Activated naive CD8-positive, alpha-beta T cell treated with anti-CD3 and anti-CD28 coated beads, Interleukin-2, amount 50 U/mL, for 24 hours (primary cell): ENCODE measurements around the gene C11orf97.
"Not testable (repeated sequence)": the region's sequence is repeated elsewhere in the genome, so short reads cannot be mapped to it uniquely, and the experiment has no call there.

Experiments
- ATAC-seq: fragments of 150-1000 bp; cut with Tn5 transposase; one replicate; pipeline ENCODE4 v1.10.0; 2021
- DNase-seq: peaks from one replicate; pipeline ENCODE4 v3.0.0; 2021
- H3K27ac Mint-ChIP-seq: one replicate; pipeline ENCODE4 v1.8.0; 2021; ENCODE audit warnings: mild to moderate bottlenecking, mixed read lengths
- H3K27me3 Mint-ChIP-seq: one replicate; pipeline ENCODE4 v1.8.0; 2021; ENCODE audit warnings: mixed read lengths
- H3K36me3 Mint-ChIP-seq: one replicate; pipeline ENCODE4 v1.8.0; 2021; ENCODE audit warnings: low read depth, mixed read lengths
- H3K4me1 Mint-ChIP-seq: one replicate; pipeline ENCODE4 v1.8.0; 2021; ENCODE audit warnings: mixed read lengths
- H3K4me3 Mint-ChIP-seq: one replicate; pipeline ENCODE4 v1.8.0; 2021; ENCODE audit warnings: mild to moderate bottlenecking, moderate library complexity, mixed read lengths
- H3K9me3 Mint-ChIP-seq: one replicate; pipeline ENCODE4 v1.8.0; 2021; ENCODE audit warnings: mixed read lengths

C11orf97 gene

DNA sequence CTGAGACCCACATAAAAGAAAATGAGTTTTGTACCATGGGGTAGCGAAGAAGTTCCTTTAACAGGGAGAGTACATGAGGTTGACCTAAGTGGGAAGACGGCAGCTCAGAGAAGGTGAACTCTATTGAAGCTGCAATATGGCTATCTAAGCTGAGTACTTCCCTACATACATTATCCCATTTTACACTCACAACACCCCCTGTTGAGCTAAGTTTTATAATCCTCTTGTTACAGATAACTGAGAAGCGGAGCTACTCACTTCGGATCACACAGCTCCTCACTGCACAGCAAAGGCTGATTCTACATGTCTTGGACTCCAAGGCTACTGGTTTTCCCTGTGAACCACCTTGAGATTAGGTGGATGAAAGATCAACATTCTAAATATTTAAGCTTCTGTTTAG lies 46.7 kb downstream of the C11orf97 start:
- DNase-seq = no peak
- Mint-ChIP-seq H3K27me3 (no peaks in the 10 kb centered on the region), H3K9me3 (no peaks in the 10 kb centered on the region), H3K4me1 (no peaks in the 10 kb centered on the region), H3K36me3 (no peaks in the 10 kb centered on the region), H3K4me3 (no peak overlapping the region), H3K27ac (no peak overlapping the region)
- no peak for ATAC-seq

DNA sequence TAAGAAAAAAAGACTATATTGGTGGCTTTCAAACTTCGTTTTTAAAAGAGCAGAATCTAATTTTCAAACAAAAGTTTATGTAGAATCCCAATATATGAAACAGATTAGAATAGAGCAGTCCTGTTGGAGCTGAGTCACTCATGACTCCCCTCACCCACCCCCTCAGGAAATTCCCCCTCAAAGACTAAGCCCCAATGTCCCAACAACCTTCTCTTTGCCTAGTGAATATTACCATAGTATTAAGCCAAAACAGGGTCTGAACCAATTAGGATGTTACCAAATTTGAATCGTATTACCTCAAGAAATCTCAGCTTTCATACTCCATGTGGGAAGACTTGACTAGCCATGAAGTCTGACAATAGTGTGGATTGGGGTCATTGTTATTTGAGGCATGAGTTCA lies 47.1 kb downstream of the C11orf97 start:
- Mint-ChIP-seq H3K4me1 (no peaks in the 10 kb centered on the region), H3K36me3 (no peaks in the 10 kb centered on the region), H3K4me3 (no peak overlapping the region), H3K9me3 (no peaks in the 10 kb centered on the region), H3K27me3 (no peaks in the 10 kb centered on the region), H3K27ac (no peak overlapping the region)
- no peak for DNase-seq
- no peak for ATAC-seq

DNA sequence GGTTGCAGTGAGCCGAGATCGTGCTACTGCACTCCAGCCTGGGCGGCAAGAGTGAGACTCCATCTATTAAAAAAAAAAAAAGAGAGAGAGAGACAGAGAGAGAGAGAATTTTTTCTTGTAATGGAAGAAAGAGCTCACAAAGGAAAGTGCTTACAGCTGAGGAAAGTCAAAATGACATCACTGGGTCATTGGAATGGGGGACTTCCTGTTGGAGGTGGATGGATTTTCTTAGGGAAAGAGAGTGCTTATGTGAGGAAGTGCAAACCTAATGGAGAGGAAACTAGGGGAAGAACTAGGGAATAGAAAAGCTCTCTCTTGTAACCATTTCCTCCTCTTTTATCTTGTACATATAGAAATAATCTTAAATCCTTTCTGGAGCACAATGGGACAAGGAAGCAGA lies 48.6 kb downstream of the C11orf97 start:
- no peak for DNase-seq
- Mint-ChIP-seq H3K9me3 (no peaks in the 10 kb centered on the region), H3K27me3 (no peaks in the 10 kb centered on the region), H3K4me1 (no peaks in the 10 kb centered on the region), H3K4me3 (no peak overlapping the region), H3K27ac (no peak overlapping the region), H3K36me3 (no peaks in the 10 kb centered on the region)
- no peak for ATAC-seq

DNA sequence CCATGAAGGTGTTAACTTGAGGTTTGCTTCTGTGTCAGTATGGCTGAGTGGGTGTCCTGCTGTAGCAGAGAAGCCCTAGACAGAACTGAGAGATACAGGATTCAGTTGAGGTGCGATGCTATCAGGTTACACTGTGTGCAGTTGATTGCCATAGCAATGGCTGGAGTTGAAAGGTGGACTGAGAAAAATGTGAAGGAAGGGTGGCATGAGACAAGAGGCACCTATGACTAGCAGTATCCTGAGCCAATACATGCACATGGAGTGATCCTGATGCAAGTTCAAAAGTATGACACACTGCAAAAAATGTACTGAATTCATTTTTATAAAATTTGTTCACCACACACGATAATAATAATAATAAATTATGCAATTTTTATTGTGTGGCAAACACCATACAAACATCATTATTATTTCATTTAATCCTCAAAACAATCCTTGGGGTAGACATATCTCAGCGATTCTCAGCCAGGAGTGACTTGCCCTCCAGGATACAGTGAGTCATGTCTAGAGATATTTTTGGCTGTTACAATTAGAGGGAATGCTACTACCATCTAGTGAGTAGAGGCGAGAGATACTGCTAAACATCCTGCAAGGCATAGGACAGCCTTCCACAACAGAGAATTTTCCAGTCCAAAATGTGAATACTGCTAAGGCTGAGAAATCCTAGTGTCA lies 51.1 kb downstream of the C11orf97 start:
- no peaks in the 10 kb centered on the region for H3K4me1 Mint-ChIP-seq
- H3K27ac Mint-ChIP-seq = no peak overlapping the region
- no peaks in the 10 kb centered on the region for H3K36me3 Mint-ChIP-seq
- DNase-seq (no peak), ATAC-seq (no peak)
- no peak overlapping the region for H3K4me3 Mint-ChIP-seq
- no peaks in the 10 kb centered on the region for H3K9me3 Mint-ChIP-seq
- H3K27me3 Mint-ChIP-seq = no peaks in the 10 kb centered on the region

DNA sequence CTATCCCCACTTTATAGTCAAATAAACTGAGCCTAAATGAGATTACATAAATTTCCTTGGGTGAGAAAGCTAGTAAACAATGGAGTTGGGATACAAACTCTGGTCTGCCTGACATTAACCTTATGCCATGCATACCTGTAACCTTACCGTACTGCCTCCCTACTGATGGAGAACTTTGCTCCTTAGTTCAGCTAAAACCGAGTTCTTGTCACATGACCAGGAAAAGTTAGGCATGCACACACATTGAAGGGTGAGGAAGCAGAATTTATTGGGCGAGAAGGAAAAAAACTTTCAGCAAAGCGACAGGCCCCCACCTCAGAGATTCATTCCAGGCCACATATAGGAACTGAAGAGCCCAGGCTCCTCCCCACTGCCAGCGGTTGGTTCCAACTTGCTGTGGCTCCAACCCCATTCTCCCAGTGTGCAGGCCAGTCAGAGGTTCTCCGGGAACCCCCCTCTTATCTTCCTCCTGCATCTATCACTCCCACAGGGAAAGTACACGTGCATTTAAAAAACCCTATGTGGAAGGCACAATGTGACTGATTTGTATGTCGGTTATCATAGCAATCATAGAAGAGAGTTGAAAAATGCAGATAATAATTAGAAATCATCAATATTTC lies 51.7 kb downstream of the C11orf97 start:
- Mint-ChIP-seq H3K4me1 (no peaks in the 10 kb centered on the region), H3K27me3 (no peaks in the 10 kb centered on the region), H3K9me3 (no peaks in the 10 kb centered on the region), H3K4me3 (no peak overlapping the region), H3K27ac (no peak overlapping the region), H3K36me3 (no peaks in the 10 kb centered on the region)
- no peak for DNase-seq
- no peak for ATAC-seq

DNA sequence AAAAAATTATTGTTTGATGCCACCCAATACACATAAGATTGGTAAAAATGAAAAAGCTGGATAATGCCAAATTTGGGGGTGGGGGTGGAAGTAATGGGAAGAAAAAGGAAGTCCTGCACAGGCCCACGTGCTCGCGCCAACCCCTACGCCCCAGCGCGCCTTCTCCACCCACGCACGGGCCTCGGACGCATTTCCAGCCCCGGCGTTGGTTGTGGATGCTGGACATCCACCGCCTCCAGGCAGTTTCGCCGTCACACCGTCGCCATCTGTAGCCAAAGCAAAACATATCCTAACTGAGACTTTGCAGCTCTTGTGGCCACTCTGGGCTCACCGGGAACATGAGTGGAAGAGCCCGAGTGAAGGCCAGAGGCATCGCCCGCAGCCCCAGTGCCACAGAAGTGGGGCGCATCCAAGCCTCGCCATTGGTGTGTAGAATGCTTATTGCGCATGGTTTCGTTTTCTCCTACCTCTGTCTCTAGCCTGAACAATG lies 55.0 kb downstream of the C11orf97 start, which contains the start of gene PIWIL4:
Gene PIWIL4 (plus strand): TSS at position 188 of the 490 bp plus-strand sequence. CDS start 151 bp downstream, at position 339.
- Mint-ChIP-seq H3K4me1 (no peaks in the 10 kb centered on the region), H3K4me3 (no peak within 1 kb of the TSS), H3K27ac (no peak within 1 kb of the TSS), H3K36me3 (no peaks in the 10 kb centered on the region), H3K27me3 (no peaks in the 10 kb centered on the region), H3K9me3 (no peaks in the 10 kb centered on the region)
- no peak for DNase-seq
- ATAC-seq = no peak

DNA sequence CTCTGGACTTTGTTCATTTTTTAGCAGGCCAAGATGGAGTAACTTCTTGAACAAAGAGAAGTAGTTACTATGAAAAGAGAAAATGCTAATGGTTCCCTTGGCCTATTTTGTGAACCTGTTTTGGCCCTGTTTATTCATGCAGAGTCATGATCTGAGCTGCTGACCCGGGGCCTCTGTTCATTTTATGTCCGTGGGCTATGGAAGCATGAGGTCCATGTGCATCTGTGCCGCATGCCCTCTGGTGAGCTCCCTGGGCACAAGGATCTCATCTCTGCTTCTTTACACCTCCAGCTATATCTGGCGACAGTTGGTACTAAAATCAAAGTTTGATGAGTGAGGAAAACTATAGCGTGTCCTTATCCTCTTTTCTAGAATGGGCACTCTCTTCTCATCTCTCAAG lies 55.9 kb downstream of the C11orf97 start:
- Mint-ChIP-seq H3K36me3 (no peaks in the 10 kb centered on the region), H3K4me3 (no peak overlapping the region), H3K9me3 (no peaks in the 10 kb centered on the region), H3K4me1 (no peaks in the 10 kb centered on the region), H3K27me3 (no peaks in the 10 kb centered on the region), H3K27ac (no peak overlapping the region)
- DNase-seq = no peak
- no peak for ATAC-seq

DNA sequence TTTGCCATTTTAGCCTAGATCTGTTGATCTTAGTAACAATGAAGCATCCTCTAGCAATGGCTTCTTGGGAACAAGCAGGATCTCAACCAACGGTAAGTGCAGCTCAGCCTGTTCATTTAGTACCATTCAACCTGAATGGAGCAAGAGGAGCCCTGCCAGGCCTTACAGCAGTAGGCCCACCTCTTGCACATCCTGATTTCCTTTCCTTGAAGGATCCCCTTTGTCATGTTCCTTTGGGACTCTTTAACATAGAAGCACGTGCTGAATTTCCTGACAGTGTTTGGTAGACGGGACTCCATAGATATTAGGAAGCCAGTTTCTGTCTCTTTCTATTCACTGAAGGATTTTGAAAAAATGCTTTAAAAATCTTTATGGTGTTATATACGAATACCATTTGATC lies 56.5 kb downstream of the C11orf97 start:
- H3K36me3 Mint-ChIP-seq = no peaks in the 10 kb centered on the region
- no peak for ATAC-seq
- no peaks in the 10 kb centered on the region for H3K4me1 Mint-ChIP-seq
- H3K4me3 Mint-ChIP-seq = no peak overlapping the region
- no peaks in the 10 kb centered on the region for H3K27me3 Mint-ChIP-seq
- H3K9me3 Mint-ChIP-seq = no peaks in the 10 kb centered on the region
- DNase-seq = no peak
- no peak overlapping the region for H3K27ac Mint-ChIP-seq

DNA sequence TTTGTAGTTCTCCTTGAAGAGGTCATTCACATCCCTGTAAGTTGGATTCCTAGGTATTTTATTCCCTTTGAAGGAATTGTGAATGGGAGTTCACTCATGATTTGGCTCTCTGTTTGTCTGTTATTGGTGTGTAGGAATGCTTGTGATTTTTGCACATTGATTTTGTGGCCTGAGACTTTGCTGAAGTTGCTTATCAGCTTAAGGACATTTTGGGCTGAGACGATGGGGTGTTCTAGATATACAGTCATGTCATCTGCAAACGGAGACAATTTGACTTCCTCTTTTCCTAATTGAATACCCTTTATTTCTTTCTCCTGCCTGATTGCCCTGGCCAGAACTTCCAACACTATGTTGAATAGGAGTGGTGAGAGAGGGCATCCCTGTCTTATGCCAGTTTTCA lies 60.7 kb downstream of the C11orf97 start:
- not testable (repeated sequence) for H3K27ac Mint-ChIP-seq, H3K36me3 Mint-ChIP-seq, H3K27me3 Mint-ChIP-seq, ATAC-seq, H3K4me3 Mint-ChIP-seq, H3K9me3 Mint-ChIP-seq, DNase-seq, H3K4me1 Mint-ChIP-seq

DNA sequence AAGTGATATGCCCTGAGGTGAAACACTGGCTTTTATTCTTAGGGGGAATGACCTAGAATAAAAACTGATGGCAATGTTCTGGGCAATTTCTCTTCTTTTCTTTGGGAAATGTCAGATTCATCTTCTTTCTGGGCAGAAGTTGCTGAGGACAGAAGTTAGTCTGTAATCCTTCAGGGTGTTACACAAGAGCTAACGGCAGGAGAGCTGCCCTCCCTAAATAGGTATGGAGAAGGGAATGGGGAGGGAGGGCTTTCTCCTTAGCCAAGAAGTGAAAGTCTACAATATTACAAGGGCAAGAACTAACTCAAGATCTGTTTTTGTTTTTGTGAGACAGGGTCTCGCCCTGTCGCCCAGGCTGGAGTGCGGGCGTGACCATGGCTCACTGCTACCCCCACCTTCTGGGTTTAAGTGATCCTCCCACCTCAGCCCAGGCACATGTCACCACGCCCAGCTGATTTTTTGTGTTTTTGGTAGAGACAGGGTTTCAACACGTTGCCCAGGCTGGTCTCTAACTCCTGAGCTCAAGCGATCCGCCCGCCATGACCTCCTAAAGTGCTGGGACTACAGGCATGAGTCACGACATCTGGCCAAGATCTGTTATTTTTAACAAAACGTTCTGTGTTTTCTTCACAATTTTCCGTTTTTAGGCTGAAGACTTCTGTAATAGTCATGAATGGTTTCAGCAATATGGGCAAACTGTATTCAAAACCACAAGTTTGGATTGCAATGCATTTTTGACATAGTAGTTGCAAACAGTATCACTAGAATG lies 62.1 kb downstream of the C11orf97 start:
- ATAC-seq = no peak
- no peaks in the 10 kb centered on the region for H3K36me3 Mint-ChIP-seq
- H3K27me3 Mint-ChIP-seq = no peaks in the 10 kb centered on the region
- H3K4me3 Mint-ChIP-seq = no peak overlapping the region
- no peaks in the 10 kb centered on the region for H3K9me3 Mint-ChIP-seq
- no peak overlapping the region for H3K27ac Mint-ChIP-seq
- peaks cover 2% of the 10 kb centered on the region for H3K4me1 Mint-ChIP-seq
- no peak for DNase-seq

DNA sequence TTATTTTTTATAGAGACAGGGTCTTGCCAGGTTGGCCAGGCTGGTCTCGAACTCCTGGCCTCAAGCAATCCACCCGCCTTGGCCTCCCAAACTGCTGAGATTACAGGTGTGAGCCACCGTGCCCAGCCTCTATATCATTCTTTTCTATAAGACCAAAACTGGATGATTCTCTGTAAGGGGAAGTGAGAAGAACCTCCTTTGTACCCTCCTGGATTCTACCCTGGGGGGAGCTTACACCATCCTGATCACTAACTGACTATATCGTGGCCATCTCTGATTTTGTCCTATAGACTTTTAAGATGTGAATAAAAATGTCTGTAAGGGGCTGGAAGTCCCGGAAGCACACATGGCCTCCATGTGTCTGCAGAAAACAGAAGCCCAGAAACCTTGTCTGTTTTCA lies 64.0 kb downstream of the C11orf97 start:
- Mint-ChIP-seq H3K36me3 (no peaks in the 10 kb centered on the region), H3K4me1 (peaks cover 2% of the 10 kb centered on the region), H3K4me3 (no peak overlapping the region), H3K9me3 (no peaks in the 10 kb centered on the region), H3K27ac (no peak overlapping the region), H3K27me3 (peaks cover 1% of the 10 kb centered on the region)
- ATAC-seq = no peak
- DNase-seq = no peak

DNA sequence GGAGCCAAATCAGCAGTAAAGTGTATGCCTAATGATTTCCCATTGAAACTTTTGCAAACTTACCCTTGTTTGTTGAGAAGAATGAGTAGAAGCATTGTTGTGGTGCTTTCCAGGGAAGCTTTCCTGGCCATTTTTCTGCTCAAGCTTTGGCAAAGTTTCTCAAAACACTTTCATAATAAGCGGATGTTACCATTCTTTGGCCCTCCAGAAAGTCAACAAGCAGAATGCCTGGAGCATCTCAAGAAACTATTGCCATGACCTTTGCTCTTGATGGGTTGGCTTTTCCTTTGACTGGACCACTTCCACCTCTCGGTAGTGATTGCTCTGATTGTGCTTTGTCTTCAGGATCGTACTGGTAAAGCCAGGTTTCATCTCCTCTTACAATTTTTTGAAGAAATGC lies 65.6 kb downstream of the C11orf97 start:
- H3K9me3 Mint-ChIP-seq = no peaks in the 10 kb centered on the region
- H3K27ac Mint-ChIP-seq = no peak overlapping the region
- H3K27me3 Mint-ChIP-seq = peaks cover 1% of the 10 kb centered on the region
- DNase-seq (no peak), ATAC-seq (no peak)
- peaks cover 12% of the 10 kb centered on the region for H3K4me1 Mint-ChIP-seq
- H3K4me3 Mint-ChIP-seq = no peak overlapping the region
- no peaks in the 10 kb centered on the region for H3K36me3 Mint-ChIP-seq
